Gastroesophageal sphincter (tissue), 3 donors: ENCODE data around the gene RIMS4.

Experiments used
- CTCF ChIP-seq, 4 experiments: fragments of 200-600 bp in 2 of 4; fragments of 450-650 bp in 2 of 4; sonication (generic) in 1 of 4; IDR thresholded peaks; one replicate each; pipeline ENCODE4 v1.5.1; 2017 to 2019; ENCODE audit warnings: antibody characterized with exemption in 4 of 4, mild to moderate bottlenecking in 2 of 4, moderate library complexity in 2 of 4
- EP300 ChIP-seq: sonication (generic); formaldehyde crosslinking; IDR thresholded peaks from one replicate; pipeline ENCODE4 v1.6.1; 2017; ENCODE audit warnings: antibody characterized with exemption, mild to moderate bottlenecking
- POLR2A ChIP-seq, 2 donors: fragments of 450-650 bp; IDR thresholded peaks; one replicate each; pipeline ENCODE4 v1.6.1; 2017; ENCODE audit warnings: antibody characterized with exemption in 2 of 2, mild to moderate bottlenecking in 2 of 2, moderate library complexity in 1 of 2
- POLR2AphosphoS5 ChIP-seq: sonication (generic); formaldehyde crosslinking; IDR thresholded peaks from one replicate; pipeline ENCODE4 v1.6.1; 2017; ENCODE audit warnings: antibody characterized with exemption

DNA sequence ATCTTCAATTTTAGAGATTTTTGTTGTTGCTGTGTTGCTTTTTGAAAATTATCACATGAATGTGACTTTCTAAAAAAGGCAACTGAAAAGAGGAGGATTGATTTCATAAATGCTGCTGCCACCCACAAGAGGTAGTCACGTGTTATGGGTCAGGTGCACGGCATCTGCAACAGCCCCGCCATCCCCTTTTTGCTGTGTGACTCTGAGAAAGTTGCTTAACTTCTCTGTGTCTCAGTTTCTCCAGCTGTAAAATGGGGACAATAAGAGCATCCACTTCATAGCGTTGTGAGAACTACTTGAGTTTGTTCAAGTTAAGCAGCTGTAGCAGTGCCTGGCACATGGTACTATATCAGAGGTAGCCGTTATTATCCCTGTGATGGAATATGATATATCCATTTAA lies 84.5 kb downstream of the RIMS4 start:
- no peak for TF ChIP-seq EP300
- no peak for TF ChIP-seq CTCF (IDR thresholded peaks at IDR 0.05)
- TF ChIP-seq POLR2A (IDR thresholded peaks at IDR 0.05) = no peak
- no peak for TF ChIP-seq POLR2AphosphoS5
